GM21390 (cell line): ENCODE results near the gene MGLL.
"Not testable (repeated sequence)": the region's sequence is repeated elsewhere in the genome, so short reads cannot be mapped to it uniquely, and the experiment has no call there.

Source experiments
- ATAC-seq: cut with Tn5 transposase; IDR thresholded peaks from one replicate; pipeline ENCODE4 v1.9.1; 2021; ENCODE audit not compliant: unreplicated experiment

The MGLL gene

GRCh38 chr3:127692501-127693335 lies 129.6 kb downstream of the MGLL start:
- no peak for ATAC-seq

- ATAC-seq = no peak
Measured at GRCh38 chr3:127691974-127692373, 130.3 kb downstream of the MGLL start.

GRCh38 chr3:127691489-127691888 lies 130.8 kb downstream of the MGLL start:
- no peak for ATAC-seq

- ATAC-seq = no peak
Measured at GRCh38 chr3:127690823-127691452, 131.4 kb downstream of the MGLL start.

GRCh38 chr3:127690106-127690505 lies 132.2 kb downstream of the MGLL start:
- ATAC-seq = no peak

GRCh38 chr3:127689266-127689860 lies 133.0 kb downstream of the MGLL start:
- ATAC-seq = no peak

- ATAC-seq = no peak
Measured at GRCh38 chr3:127688416-127689265, 133.7 kb downstream of the MGLL start.

GRCh38 chr3:127688022-127688415 lies 134.3 kb downstream of the MGLL start:
- ATAC-seq = no peak

- ATAC-seq = no peak
Measured at GRCh38 chr3:127687228-127687737, 135.0 kb downstream of the MGLL start.

- no peak for ATAC-seq
Measured at GRCh38 chr3:127686512-127686894, 135.8 kb downstream of the MGLL start.

GRCh38 chr3:127685708-127686511 lies 136.4 kb downstream of the MGLL start:
- no peak for ATAC-seq

- ATAC-seq = no peak
Measured at GRCh38 chr3:127684871-127685707, 137.2 kb downstream of the MGLL start.

- no peak for ATAC-seq
Measured at GRCh38 chr3:127682561-127682960, 139.8 kb downstream of the MGLL start.

- ATAC-seq = not testable (repeated sequence)
Measured at GRCh38 chr3:127682175-127682554, 140.2 kb downstream of the MGLL start.

- no peak for ATAC-seq
Measured at GRCh38 chr3:127680798-127681221, 141.5 kb downstream of the MGLL start.

GRCh38 chr3:127680146-127680661 lies 142.1 kb downstream of the MGLL start:
- no peak for ATAC-seq

GRCh38 chr3:127679534-127680145 lies 142.7 kb downstream of the MGLL start:
- ATAC-seq = no peak
